SK-N-SH (cell line): Measurements from ENCODE around the gene MADD. TPM values are rescaled to one million over a fixed set of nuclear protein-coding genes. Genes with fewer than 3 reads are reported as not detected.

Experiments used
- CTCF ChIA-PET: fragments of 300-600, 350-600 bp; formaldehyde crosslinking; extraction: SDS; loops from one replicate; lab custom pipeline; 2021; lab: Yijun Ruan, JAX
- POLR2A ChIA-PET: fragments of 350-600 bp; sonication (Branson Sonifier 250); formaldehyde crosslinking; extraction: SDS; loops from one replicate; lab custom pipeline; 2020; ENCODE audit warnings: antibody characterized with exemption, inconsistent platforms; lab: Yijun Ruan, JAX
- DNase-seq: peaks from one replicate; pipeline ENCODE4 v3.0.0; 2012
- H2AFZ ChIP-seq: fragments of 200-600 bp; sonication (generic); 2 replicates; pipeline ENCODE4 v1.8.1; 2016; ENCODE audit warnings: antibody characterized with exemption, mild to moderate bottlenecking, low read depth
- H3F3A ChIP-seq: fragments of 200-600 bp; sonication (generic); replicated peaks from 2 replicates; pipeline ENCODE3; 2016; ENCODE audit warnings: antibody characterized with exemption, mild to moderate bottlenecking; ENCODE audit not compliant: insufficient read depth
- H3K27ac ChIP-seq, 2 experiments: fragments of 200-500 bp in 1 of 2; fragments of 200-600 bp in 1 of 2; sonication (Bioruptor generic) in 1 of 2; sonication (generic), shearing (Covaris generic) in 1 of 2; 2 replicates each; pipeline versions ENCODE4 v1.5.1 to v1.6.1; 2014 to 2016; ENCODE audit warnings: low read depth in 2 of 2, inconsistent platforms in 1 of 2, low read length in 1 of 2, mild to moderate bottlenecking in 1 of 2, mixed read lengths in 1 of 2
- H3K27me3 ChIP-seq: fragments of 200-600 bp; sonication (generic), shearing (Covaris generic); 2 replicates; pipeline ENCODE4 v1.6.1; 2016; ENCODE audit warnings: mixed run types; ENCODE audit not compliant: insufficient read depth
- H3K36me3 ChIP-seq, 2 experiments: fragments of 200-500 bp in 1 of 2; fragments of 200-600 bp in 1 of 2; sonication (Bioruptor generic) in 1 of 2; sonication (generic) in 1 of 2; replicated peaks in 1 of 2; 2 replicates each; pipeline versions ENCODE3 to v1.5.1; 2014 to 2016; ENCODE audit warnings: low read length in 1 of 2, mild to moderate bottlenecking in 1 of 2; ENCODE audit not compliant: insufficient read depth in 2 of 2, control insufficient read depth in 1 of 2
- H3K4me1 ChIP-seq, 2 experiments: fragments of 200-500 bp in 1 of 2; fragments of 200-600 bp in 1 of 2; sonication (Bioruptor generic) in 1 of 2; sonication (generic), shearing (Covaris generic) in 1 of 2; 2 replicates each; pipeline versions ENCODE4 v1.5.1 to v1.6.1; 2014 to 2016; ENCODE audit warnings: low read depth in 1 of 2, low read length in 1 of 2, mixed run types in 1 of 2; ENCODE audit not compliant: insufficient read depth in 2 of 2, control insufficient read depth in 1 of 2
- H3K4me2 ChIP-seq: fragments of 200-600 bp; sonication (generic), shearing (Covaris generic); 2 replicates; pipeline ENCODE4 v1.6.1; 2017; ENCODE audit warnings: mixed run types
- H3K4me3 ChIP-seq, 2 experiments: fragments of 200-500 bp in 1 of 2; fragments of 200-600 bp in 1 of 2; sonication (Bioruptor generic) in 1 of 2; sonication (generic), shearing (Covaris generic) in 1 of 2; 2 replicates each; pipeline versions ENCODE4 v1.5.1 to v1.8.1; 2014 to 2016; ENCODE audit warnings: low read depth in 2 of 2, inconsistent platforms in 1 of 2, low read length in 1 of 2, mild to moderate bottlenecking in 1 of 2, mixed read lengths in 1 of 2, moderate library complexity in 1 of 2
- H3K79me2 ChIP-seq: fragments of 200-600 bp; sonication (generic); 2 replicates; pipeline ENCODE4 v1.8.1; 2017; ENCODE audit warnings: mild to moderate bottlenecking; ENCODE audit not compliant: insufficient read depth
- H3K9ac ChIP-seq: fragments of 200-600 bp; sonication (generic); 2 replicates; pipeline ENCODE4 v1.6.1; 2017; ENCODE audit warnings: mixed run types
- H3K9me2 ChIP-seq: fragments of 200-600 bp; sonication (generic); 2 replicates; pipeline ENCODE4 v1.6.1; 2017; ENCODE audit warnings: mixed run types
- H3K9me3 ChIP-seq: fragments of 200-600 bp; sonication (generic); 2 replicates; pipeline ENCODE4 v1.6.1; 2017; ENCODE audit warnings: mixed run types, mild to moderate bottlenecking, moderate library complexity
- H4K20me1 ChIP-seq: fragments of 200-600 bp; sonication (generic); 2 replicates; pipeline ENCODE4 v1.6.1; 2017; ENCODE audit warnings: mild to moderate bottlenecking, mixed run types; ENCODE audit not compliant: insufficient read depth
- EZH2phosphoT487 ChIP-seq: fragments of 200-600 bp; sonication (generic); IDR thresholded peaks from 2 replicates; pipeline ENCODE4 v1.6.1; 2017; ENCODE audit warnings: low read depth, mixed run types, mild to moderate bottlenecking, antibody characterized with exemption, moderate library complexity, borderline replicate concordance
- GABPA ChIP-seq: IDR thresholded peaks from 2 replicates; pipeline ENCODE4 v1.4.0; 2012; ENCODE audit warnings: low read depth, mild to moderate bottlenecking
- PBX3 ChIP-seq: IDR thresholded peaks from 2 replicates; pipeline ENCODE4; 2012
- POLR2AphosphoS5 ChIP-seq: IDR thresholded peaks from 2 replicates; pipeline ENCODE4 v1.6.1; 2012; ENCODE audit warnings: low read depth, low read length
- RFX5 ChIP-seq: IDR thresholded peaks from 2 replicates; pipeline ENCODE4 v1.6.1; 2012; ENCODE audit warnings: mild to moderate bottlenecking, improper control_type of control experiment, low read length
- TAF1 ChIP-seq: IDR thresholded peaks from 2 replicates; pipeline ENCODE4 v1.6.1; 2012; ENCODE audit warnings: low read depth, mild to moderate bottlenecking, low read length, moderate library complexity, borderline replicate concordance
- WGBS: methylation state at CpG from one replicate; pipeline ENCODE4 v1.1.6; 2017; ENCODE audit warnings: low lambda C conversion rate; 5-methylcytosine and 5-hydroxymethylcytosine counted together
- polyA plus RNA-seq, 3 experiments: library from polyadenylated mRNA; depleted of rRNA; stranded (reverse); fragments of >200 nt; gene quantifications; 2 replicates each; pipeline ENCODE4 v1.2.3, GENCODE V29; 2012
- TF ChIP-seq, protein P1 (sequence below): fragments of 200-600 bp; sonication (generic); IDR thresholded peaks from 2 replicates; pipeline ENCODE4 v1.6.1; 2017; ENCODE audit warnings: antibody characterized with exemption, mild to moderate bottlenecking, moderate library complexity
- TF ChIP-seq, protein P2 (sequence below): IDR thresholded peaks from 2 replicates; pipeline ENCODE4 v1.4.0; 2012; ENCODE audit warnings: low read depth
- TF ChIP-seq, protein P3 (sequence below): IDR thresholded peaks from 2 replicates; pipeline ENCODE4 v1.4.0; 2012; ENCODE audit warnings: low read depth, borderline replicate concordance
- TF ChIP-seq, protein P4 (sequence below): IDR thresholded peaks from 2 replicates; pipeline ENCODE4 v1.6.1; 2012; ENCODE audit warnings: mild to moderate bottlenecking, low read depth, low read length, moderate library complexity

The MADD gene
- polyA plus RNA-seq, 1 of the 3 experiments (the other 2 are of a cell fraction), result 16.4 TPM

DNA sequence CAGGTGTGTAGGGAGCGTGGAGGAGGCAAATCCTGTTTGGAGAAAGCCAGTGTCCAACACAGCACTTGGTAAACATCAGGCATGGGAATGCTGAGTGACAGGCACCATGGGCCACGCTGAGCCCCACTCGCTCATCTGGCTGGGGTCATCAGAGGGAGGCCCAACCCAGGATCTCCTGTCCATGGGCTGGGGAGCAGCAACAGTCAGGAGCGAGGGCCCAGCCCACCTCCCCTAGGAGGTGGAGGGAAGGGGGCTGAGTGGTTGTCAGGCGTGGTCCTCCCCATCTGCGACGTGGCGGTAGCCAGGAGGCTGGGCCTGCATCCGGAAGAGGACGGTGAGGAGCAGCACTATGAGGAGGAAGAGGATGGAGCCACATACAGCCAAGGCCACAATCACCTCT, 30.1 kb upstream of the MADD start:
- CTCF ChIA-PET, result no interaction called here
- DNase-seq, result peak; percentile 7
- no peak overlapping the region for H3K4me3 ChIP-seq
- peaks cover 41 to 45% of the 10 kb centered on the region in 2 experiments for H3K36me3 ChIP-seq
- H3K9me2 ChIP-seq, result no peaks in the 10 kb centered on the region
- H3K27me3 ChIP-seq, result no peaks in the 10 kb centered on the region
- 98% methylated on average over 9 of the region's 10 CpGs for WGBS
- H3K79me2 ChIP-seq, result no peaks in the 10 kb centered on the region
- no peak for TF ChIP-seq EZH2phosphoT487
- TF ChIP-seq, protein P1, sequence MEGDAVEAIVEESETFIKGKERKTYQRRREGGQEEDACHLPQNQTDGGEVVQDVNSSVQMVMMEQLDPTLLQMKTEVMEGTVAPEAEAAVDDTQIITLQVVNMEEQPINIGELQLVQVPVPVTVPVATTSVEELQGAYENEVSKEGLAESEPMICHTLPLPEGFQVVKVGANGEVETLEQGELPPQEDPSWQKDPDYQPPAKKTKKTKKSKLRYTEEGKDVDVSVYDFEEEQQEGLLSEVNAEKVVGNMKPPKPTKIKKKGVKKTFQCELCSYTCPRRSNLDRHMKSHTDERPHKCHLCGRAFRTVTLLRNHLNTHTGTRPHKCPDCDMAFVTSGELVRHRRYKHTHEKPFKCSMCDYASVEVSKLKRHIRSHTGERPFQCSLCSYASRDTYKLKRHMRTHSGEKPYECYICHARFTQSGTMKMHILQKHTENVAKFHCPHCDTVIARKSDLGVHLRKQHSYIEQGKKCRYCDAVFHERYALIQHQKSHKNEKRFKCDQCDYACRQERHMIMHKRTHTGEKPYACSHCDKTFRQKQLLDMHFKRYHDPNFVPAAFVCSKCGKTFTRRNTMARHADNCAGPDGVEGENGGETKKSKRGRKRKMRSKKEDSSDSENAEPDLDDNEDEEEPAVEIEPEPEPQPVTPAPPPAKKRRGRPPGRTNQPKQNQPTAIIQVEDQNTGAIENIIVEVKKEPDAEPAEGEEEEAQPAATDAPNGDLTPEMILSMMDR, result no peak
- TF ChIP-seq TAF1, result no peak
- no peak for TF ChIP-seq POLR2AphosphoS5
- TF ChIP-seq, protein P2, sequence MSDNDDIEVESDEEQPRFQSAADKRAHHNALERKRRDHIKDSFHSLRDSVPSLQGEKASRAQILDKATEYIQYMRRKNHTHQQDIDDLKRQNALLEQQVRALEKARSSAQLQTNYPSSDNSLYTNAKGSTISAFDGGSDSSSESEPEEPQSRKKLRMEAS, result no peak
- TF ChIP-seq, protein P3, sequence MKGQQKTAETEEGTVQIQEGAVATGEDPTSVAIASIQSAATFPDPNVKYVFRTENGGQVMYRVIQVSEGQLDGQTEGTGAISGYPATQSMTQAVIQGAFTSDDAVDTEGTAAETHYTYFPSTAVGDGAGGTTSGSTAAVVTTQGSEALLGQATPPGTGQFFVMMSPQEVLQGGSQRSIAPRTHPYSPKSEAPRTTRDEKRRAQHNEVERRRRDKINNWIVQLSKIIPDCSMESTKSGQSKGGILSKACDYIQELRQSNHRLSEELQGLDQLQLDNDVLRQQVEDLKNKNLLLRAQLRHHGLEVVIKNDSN, result no peak
- TF ChIP-seq, protein P4, sequence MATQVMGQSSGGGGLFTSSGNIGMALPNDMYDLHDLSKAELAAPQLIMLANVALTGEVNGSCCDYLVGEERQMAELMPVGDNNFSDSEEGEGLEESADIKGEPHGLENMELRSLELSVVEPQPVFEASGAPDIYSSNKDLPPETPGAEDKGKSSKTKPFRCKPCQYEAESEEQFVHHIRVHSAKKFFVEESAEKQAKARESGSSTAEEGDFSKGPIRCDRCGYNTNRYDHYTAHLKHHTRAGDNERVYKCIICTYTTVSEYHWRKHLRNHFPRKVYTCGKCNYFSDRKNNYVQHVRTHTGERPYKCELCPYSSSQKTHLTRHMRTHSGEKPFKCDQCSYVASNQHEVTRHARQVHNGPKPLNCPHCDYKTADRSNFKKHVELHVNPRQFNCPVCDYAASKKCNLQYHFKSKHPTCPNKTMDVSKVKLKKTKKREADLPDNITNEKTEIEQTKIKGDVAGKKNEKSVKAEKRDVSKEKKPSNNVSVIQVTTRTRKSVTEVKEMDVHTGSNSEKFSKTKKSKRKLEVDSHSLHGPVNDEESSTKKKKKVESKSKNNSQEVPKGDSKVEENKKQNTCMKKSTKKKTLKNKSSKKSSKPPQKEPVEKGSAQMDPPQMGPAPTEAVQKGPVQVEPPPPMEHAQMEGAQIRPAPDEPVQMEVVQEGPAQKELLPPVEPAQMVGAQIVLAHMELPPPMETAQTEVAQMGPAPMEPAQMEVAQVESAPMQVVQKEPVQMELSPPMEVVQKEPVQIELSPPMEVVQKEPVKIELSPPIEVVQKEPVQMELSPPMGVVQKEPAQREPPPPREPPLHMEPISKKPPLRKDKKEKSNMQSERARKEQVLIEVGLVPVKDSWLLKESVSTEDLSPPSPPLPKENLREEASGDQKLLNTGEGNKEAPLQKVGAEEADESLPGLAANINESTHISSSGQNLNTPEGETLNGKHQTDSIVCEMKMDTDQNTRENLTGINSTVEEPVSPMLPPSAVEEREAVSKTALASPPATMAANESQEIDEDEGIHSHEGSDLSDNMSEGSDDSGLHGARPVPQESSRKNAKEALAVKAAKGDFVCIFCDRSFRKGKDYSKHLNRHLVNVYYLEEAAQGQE, result no peak
- TF ChIP-seq RFX5, result no peak
- TF ChIP-seq PBX3, result no peak
- TF ChIP-seq GABPA, result no peak
- H3K27ac ChIP-seq, result no peak overlapping the region
- H3K9ac ChIP-seq, result no peak overlapping the region
- H3F3A ChIP-seq, result peaks cover 40% of the 10 kb centered on the region
- H3K4me1 ChIP-seq, result peaks cover 0 to 6% of the 10 kb centered on the region in 2 experiments; a peak in 2 of 4 replicates
- H3K9me3 ChIP-seq, result no peaks in the 10 kb centered on the region
- H3K4me2 ChIP-seq, result no peak overlapping the region
- no peaks in the 10 kb centered on the region for H4K20me1 ChIP-seq
- no peak overlapping the region for H2AFZ ChIP-seq
- POLR2A ChIA-PET, result interaction anchor here (1.2 to 1.4 kb wide), 2 partner anchors 9 to 52 kb away, joined by 5 to 8 read pairs; partner anchors contain the start of gene ACP2
